HG02678 (cell line): Measurements from ENCODE around the gene AGXT2.
"Not testable (repeated sequence)": the region's sequence is repeated elsewhere in the genome, so short reads cannot be mapped to it uniquely, and the experiment has no call there.

ENCODE experiments used
- ATAC-seq: cut with Tn5 transposase; IDR thresholded peaks from one replicate; pipeline ENCODE4 v1.9.1; 2021; ENCODE audit warnings: mild to moderate bottlenecking, moderate library complexity; ENCODE audit not compliant: unreplicated experiment

AGXT2 gene

DNA sequence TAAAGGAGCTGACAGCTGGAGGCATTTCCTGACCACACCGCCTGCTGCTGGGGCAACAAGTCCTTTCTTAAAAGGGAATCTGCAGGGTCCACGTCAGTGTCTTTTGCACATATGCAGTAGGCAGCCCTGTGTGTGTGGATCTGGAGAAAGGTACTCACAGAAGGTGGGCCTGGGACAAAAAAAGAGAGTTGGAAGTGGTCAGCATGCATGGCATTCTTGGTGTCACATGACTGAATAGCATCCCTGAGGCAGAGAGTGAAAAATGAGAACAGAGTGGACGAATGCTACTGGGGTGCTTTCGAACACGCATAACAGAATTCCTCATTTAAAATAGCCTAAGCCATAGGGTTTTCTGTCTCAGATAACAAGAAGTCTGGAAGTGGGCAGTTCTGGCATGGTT is 71.4 kb downstream of the AGXT2 start:
- ATAC-seq = no peak

DNA sequence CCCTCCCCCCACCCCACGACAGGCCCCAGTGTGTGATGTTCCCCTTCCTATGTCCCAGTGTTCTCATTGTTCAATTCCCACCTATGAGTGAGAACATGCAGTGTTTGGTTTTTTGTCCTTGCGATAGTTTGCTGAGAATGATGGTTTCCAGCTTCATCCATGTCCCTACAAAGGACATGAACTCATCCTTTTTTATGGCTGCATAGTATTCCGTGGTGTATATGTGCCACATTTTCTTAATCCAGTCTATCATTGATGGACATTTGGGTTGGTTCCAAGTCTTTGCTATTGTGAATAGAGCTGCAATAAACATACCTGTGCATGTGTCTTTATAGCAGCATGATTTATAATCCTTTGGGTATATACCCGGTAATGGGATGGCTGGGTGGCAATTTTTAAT is 76.1 kb downstream of the AGXT2 start:
- ATAC-seq = not testable (repeated sequence)

DNA sequence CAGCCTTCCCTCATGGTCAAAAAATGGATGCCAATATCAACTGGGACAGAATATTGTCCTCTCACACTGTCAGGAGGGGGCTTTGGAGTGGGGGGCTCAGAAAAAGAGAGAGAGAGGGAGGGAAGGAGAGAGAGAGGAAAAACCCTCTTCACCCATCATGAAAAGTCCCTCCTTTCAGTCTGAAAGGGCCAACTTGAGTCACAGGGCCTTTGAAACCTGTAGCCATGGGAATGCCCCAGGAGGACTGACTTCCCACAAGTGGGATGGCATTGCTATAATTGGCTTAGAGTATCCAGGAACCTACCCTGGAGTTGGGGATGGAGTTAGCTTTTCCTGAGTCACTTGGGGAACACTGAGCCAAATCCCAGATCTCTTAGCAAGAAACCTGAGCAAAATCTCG is 77.2 kb downstream of the AGXT2 start:
- no peak for ATAC-seq

DNA sequence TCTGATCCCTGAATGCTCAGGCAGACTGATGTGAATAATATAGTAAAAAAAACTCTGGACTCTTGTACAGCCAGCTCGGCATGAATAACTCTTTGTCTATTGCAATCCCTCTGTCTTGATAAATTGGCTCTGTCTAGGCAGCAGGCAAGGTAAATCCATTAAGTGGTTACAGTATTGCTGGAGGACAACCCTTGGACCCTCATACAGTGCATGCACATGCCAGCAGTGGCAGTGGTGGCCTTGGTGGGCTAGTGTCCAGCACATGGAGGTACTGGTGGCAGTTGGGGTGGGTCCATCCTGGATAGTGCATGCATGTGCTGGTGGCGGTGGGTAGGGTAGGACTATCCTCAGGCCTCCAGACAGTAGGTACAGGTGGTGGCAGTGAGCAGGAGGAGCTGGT is 79.5 kb downstream of the AGXT2 start:
- no peak for ATAC-seq

DNA sequence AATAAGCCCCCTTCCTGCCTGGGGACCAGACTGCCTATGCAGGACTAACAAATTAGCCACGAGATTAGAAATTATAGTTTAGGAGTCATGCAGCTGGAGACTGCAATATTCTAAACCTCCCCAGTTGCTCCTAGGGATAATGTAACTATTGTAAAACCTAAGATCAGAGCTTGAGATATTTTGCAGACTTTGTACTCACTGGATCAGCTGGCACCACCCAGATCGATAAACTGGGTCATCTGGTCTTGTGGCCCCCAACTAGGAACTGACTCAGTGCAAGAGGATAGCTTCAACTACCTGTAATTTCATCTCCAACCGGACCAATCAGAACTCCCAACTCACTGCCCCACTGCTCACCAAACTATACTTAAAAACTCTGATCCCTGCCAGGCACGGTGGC is 80.2 kb downstream of the AGXT2 start:
- no peak for ATAC-seq

DNA sequence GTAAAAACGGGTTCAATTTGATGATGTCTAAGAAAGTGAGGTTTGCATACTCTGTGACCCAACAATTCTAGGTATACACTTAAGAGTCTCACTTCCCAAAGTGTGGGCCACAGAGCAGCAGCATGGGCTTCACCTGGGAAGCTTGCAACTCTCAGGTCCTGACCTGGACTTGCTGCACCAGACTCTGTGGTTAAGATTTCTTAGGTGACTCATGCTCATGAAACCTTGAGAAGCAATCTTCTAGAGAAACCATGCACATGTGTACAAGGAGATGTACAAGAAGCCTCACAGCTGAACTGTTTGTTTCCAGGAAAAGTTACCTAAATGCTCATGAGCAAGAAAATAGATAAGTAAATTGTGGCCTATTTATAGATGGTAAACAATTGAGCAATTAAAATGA is 88.4 kb downstream of the AGXT2 start:
- ATAC-seq = peak; percentile 91

DNA sequence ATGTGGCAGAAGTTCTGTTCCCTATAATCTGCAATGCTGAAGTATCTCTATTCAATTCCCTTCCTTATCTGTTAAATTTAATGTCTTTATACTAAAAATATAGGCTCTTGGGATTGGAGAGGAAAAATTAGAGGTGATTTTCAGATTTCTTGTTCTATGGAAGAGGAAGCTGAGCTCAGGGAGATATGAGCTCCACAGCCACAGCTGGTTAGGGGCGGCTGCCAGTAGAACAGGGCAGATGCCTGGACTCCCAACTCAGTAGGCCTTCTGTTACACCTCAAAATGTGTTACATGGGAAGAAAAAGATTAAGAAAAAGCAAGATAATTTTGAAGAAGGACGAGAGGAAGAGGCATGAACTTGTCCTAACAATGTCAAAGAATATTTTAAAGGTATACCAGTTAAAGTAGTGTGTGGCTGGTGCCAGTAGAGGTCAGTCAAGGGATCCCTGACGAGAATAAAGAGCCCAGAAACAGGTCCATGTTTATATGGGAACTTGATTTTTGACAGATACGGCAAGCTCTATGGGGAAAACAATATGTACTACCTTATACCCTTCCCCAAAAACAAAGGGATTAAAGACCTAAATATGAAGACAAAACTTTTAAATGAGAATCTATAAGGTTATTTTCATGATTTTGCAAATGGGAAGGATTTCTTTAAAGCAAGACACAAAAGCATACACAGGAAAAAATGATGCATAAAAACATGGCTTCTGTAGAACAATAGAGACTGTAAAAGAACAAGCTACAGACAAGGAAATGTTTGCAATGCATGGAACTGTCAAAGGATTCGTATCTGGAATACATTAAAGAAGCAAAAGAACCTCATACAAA is 89.7 kb downstream of the AGXT2 start:
- peak; percentile 46 for ATAC-seq

DNA sequence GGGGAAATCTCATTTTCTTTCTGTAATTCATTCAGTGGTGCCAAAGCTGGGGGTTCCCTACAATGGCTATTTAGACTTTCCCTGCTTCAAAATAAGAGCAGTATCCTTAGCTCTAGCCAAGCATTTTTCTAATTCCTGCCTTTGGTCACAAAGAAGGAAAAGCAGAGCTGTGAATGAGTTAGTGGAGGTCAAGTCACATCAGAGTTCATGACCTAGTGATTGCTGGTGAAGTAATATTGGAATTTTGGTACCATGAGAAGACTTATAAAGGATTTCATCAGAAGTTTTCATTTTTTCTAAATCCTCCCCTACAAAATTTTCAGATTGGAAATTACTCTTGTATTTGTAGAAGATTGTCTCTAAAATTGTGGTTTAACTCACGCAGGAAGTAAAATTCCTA is 90.4 kb downstream of the AGXT2 start:
- no peak for ATAC-seq
